HUES6 (cell line): ENCODE measurements around the gene CELSR1.

Source experiments
- H3K27ac ChIP-seq: 2 replicates; pipeline ENCODE4 v1.7.0; 2013; ENCODE audit warnings: low read depth, mild to moderate bottlenecking, low read length, inconsistent platforms
- H3K27me3 ChIP-seq: 2 replicates; pipeline ENCODE4 v1.6.1; 2013; ENCODE audit warnings: low read length; ENCODE audit not compliant: control insufficient read depth, insufficient read depth
- H3K36me3 ChIP-seq: 2 replicates; pipeline ENCODE4 v1.6.1; 2013; ENCODE audit warnings: low read length; ENCODE audit not compliant: control insufficient read depth, insufficient read depth
- H3K4me1 ChIP-seq: 2 replicates; pipeline ENCODE4 v1.6.1; 2013; ENCODE audit warnings: low read length; ENCODE audit not compliant: control insufficient read depth, insufficient read depth
- H3K4me3 ChIP-seq: 2 replicates; pipeline ENCODE4 v1.5.1; 2013; ENCODE audit warnings: low read depth, low read length
- H3K9ac ChIP-seq: one replicate; pipeline ENCODE4 v1.6.1; 2013; ENCODE audit warnings: mild to moderate bottlenecking, low read length
- H3K9me3 ChIP-seq: 2 replicates; pipeline ENCODE4 v1.6.1; 2013; ENCODE audit warnings: low read depth, low read length; ENCODE audit not compliant: control insufficient read depth, insufficient read depth

The CELSR1 gene

DNA sequence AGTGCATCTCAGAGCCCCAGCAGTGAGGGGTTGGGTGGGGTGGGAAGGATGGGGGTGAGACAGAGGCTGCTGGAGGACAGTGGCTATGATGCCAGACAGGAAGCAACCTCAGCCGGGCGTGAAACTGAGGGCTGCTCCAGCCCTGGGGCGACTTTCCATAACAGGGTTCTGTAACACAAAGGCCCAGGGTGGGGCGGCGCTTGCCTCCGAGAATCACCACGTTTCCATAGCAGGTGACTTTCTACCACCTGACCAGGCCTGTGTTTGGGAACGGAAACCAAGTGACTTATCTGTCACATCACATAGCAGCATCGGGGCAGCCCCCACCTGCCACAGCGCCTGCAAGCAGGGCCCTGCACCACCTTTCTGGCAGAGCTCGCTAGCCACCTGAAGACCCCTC lies 116.2 kb downstream of the CELSR1 start:
- Histone ChIP-seq H3K27me3 (no peaks in the 10 kb centered on the region), H3K9ac (no peak overlapping the region), H3K4me3 (no peak overlapping the region), H3K4me1 (no peaks in the 10 kb centered on the region), H3K27ac (no peak overlapping the region), H3K9me3 (peaks cover 5% of the 10 kb centered on the region; the same call in 1 of the 2 replicates), H3K36me3 (no peaks in the 10 kb centered on the region)

DNA sequence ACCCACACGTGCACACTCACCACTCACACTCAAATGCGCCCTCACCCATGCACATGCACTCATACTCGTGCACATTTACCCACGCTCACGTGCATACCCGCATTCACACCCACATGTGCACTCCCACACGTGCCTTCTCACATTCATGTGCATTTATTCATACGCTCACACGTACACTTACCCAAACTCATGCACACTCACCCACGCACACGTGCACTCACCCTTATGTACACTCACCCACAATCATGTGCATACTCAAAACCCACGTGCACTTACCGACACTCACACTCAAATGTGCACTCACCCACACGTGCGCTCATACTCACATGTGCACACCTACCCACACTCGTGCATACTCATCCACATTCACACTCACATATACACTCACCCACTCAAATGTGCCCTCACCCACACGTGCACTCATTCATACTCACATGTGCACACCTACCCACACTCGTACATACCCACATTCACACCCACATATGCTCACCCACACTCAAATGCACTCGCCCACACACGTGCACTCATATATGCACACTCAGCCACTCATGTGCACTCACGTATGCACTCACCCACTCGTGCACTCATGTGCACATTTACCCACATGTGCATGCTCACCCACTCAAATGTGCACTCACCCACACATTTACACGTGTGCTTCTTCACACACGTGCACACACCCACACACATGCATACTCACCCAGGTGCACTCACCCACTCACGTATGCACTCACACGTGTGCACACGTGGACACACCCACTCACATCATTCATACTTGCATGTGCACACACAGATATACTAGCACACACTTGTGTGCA lies 117.5 kb downstream of the CELSR1 start:
- Histone ChIP-seq H3K9me3 (no peaks in the 10 kb centered on the region), H3K27me3 (no peaks in the 10 kb centered on the region), H3K27ac (no peak overlapping the region), H3K36me3 (no peaks in the 10 kb centered on the region), H3K9ac (no peak overlapping the region), H3K4me3 (no peak overlapping the region), H3K4me1 (no peaks in the 10 kb centered on the region)

DNA sequence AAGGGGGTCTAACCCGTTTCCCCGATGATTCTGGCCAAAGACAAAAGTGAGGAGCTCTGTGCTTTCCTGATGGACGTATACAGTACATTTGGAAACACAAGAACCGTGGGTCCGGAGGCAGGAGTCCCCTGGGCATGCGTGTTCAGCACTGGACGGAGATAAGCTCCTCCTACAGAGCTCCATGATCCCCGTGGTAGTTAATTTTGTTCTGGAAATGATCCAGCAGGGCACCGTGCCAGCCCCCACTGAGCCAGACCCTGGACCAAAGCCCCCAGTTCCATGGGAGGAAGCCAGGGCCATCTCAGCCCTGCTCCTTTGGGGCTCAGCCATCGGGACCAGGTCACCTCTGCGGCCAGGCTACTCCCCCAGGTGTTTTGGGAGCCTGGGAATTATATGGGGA lies 118.6 kb downstream of the CELSR1 start:
- Histone ChIP-seq H3K4me1 (peaks cover 3% of the 10 kb centered on the region), H3K4me3 (no peak overlapping the region), H3K27ac (no peak overlapping the region), H3K9me3 (no peaks in the 10 kb centered on the region), H3K9ac (no peak overlapping the region), H3K36me3 (no peaks in the 10 kb centered on the region), H3K27me3 (no peaks in the 10 kb centered on the region)

DNA sequence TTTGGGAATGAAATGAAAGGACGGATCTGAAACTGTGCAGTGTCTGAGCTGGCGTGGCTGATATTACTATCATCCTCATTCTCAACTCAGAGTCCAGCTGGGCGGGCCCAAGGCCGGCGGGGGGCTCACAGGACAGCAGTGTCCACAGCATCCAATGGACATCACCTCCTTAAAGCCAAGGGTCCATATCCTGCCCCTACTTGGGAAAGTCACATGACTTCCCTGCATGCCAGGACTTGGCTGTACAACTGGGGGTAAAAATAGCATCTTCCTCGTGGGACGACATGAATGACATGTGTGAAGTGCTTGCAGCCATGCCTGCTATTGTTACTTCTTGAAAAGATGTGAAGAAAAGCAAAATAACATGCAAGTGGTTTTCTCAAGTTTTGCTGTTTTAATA lies 119.7 kb downstream of the CELSR1 start:
- peaks cover 6% of the 10 kb centered on the region for H3K4me1 ChIP-seq
- no peaks in the 10 kb centered on the region for H3K27me3 ChIP-seq
- H3K9ac ChIP-seq, result no peak overlapping the region
- no peaks in the 10 kb centered on the region for H3K36me3 ChIP-seq
- H3K27ac ChIP-seq, result no peak overlapping the region
- H3K9me3 ChIP-seq, result no peaks in the 10 kb centered on the region
- no peak overlapping the region for H3K4me3 ChIP-seq

DNA sequence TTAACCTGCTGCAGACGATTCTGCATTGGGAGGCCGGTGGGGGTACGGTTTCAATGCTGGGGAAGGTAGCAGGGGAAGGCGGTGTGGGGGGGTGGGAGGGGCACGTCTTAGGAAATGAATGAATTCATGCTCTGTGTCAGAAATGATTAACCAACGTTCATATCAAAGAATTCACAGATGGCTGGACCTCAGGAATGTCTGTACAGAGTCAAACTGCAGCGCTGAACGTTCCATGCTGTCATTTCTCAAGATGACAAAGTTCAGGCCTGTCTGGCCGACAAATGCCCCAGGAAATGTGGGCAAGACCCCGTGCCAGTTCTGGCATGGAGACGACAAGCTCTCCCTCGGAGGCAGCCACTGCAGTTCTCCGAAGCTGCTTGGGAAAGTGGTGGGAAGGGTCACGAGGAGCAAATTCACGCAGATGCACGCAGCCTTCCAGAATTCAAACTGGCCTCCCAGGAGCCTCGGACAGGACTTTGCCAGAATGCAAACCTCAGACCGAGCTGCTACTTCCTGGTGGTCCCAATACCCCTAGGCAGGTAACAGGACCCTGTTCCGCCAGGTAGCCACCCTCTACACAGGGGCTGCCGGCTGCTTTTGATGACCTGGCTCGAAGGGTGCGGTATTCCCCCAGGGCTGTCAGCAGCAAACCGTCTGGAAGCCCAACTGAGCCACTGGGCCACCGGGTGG lies 120.4 kb downstream of the CELSR1 start:
- Histone ChIP-seq H3K9me3 (no peaks in the 10 kb centered on the region), H3K27me3 (no peaks in the 10 kb centered on the region), H3K9ac (no peak overlapping the region), H3K4me3 (no peak overlapping the region), H3K27ac (no peak overlapping the region), H3K36me3 (no peaks in the 10 kb centered on the region), H3K4me1 (peaks cover 6% of the 10 kb centered on the region)

DNA sequence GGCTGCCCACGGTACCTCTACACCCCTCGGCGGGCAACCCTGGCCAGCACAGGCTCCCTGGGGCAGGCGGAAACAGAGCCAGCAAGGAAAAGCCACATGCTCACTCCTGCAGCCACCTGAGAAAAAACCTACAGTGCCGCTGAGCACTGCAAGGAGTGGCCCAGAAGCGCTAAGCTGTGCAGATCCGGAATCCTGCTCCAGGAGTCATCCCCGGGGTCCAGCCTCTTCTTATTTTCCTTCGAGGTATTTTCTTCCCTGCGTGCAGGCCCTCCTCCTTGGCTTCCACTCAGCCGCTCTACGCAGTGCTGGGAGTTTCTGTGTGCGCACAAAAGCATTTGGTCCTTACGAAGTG lies 120.9 kb downstream of the CELSR1 start:
- Histone ChIP-seq H3K9ac (no peak overlapping the region), H3K9me3 (no peaks in the 10 kb centered on the region), H3K4me3 (no peak overlapping the region), H3K36me3 (no peaks in the 10 kb centered on the region), H3K4me1 (peaks cover 6% of the 10 kb centered on the region), H3K27me3 (no peaks in the 10 kb centered on the region), H3K27ac (no peak overlapping the region)

DNA sequence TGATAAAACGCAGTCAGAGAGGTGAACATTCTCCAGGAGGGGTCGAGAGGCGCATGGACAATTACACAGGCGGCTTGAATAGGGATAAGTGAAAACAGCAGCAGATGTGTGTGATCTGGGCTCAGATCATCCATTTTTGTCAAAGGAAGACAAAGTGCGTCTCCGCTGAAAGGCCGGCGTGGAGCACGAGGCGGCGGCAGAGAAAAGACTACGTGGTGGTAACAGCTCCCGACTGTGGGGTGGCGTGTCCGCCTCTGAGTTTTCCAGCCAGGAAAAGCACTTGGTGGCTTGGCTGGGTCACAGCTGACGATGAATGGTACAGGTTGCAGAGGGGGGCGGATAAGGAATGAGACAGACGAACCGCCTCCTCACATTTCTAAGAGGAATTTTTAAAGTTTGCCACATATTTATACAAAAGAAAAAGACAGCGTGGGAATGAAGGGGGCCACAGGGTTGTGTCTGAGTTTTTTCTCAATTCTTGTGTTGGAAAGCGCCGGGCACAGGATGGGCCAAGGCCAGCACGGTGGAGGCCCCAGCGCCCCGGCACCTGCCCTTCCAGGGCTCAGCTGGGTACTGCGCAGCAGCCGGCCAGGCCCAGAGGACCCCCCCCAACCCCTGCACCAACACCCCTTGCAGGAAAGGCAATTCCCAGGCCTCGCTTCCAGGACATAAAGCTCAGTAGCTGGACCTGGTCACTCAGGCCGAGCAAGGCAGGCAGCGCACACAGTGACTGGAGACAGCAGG lies 121.5 kb downstream of the CELSR1 start:
- no peaks in the 10 kb centered on the region for H3K27me3 ChIP-seq
- H3K9ac ChIP-seq, result no peak overlapping the region
- no peak overlapping the region for H3K27ac ChIP-seq
- H3K36me3 ChIP-seq, result no peaks in the 10 kb centered on the region
- no peaks in the 10 kb centered on the region for H3K9me3 ChIP-seq
- H3K4me3 ChIP-seq, result no peak overlapping the region
- H3K4me1 ChIP-seq, result peaks cover 6% of the 10 kb centered on the region

DNA sequence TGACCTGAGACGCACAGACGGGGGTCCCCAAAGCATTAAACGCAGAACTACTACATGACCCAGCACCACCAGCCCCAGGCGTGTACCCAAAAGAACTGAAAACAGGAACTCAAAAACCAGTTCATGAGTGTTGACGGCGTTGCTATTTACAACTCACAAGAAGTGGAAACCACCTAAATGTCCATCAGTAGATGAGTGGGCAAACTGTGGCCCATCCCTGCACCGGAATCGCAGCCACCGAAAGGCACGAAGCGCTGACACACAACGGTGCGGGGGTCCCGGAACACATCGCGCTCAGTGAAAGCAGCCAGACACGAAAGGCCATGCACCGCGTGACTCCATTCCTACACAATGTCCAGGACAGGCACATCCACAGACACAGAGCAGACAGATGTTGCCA lies 122.7 kb downstream of the CELSR1 start:
- Histone ChIP-seq H3K9ac (no peak overlapping the region), H3K4me1 (peaks cover 6% of the 10 kb centered on the region), H3K27me3 (no peaks in the 10 kb centered on the region), H3K27ac (no peak overlapping the region), H3K9me3 (no peaks in the 10 kb centered on the region), H3K4me3 (no peak overlapping the region), H3K36me3 (peaks cover 6% of the 10 kb centered on the region; the same call in 1 of the 2 replicates)

DNA sequence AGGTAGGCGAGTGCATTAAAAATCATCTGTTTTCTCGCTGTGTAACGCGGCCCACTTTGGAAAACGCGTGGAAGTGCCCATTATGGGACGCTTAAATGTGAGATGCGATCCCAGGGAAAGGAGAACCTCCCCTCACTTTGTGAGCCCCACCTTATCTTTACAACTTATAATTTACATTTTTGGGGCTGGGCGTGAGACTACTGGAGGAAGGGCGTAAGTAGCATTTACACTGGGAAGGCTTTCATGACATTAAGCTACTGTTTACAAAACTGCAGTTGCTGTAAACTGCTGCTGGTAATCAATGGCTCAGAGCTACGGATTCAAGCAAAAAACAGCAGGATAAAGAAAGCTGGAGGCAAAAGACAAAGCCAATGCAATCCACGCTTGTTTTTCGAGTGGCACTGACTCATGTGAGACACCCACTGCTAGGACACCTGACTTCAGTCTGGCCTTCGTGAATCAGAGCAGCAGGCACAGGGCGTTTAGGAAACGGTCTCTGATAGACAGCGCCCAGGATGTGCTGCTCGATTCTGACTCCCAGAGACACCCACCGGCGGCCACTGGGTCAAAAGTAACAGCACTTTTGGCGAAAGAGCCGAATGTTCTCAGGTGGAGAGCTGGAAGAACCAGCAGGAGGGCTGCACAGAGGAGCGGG lies 123.6 kb downstream of the CELSR1 start:
- Histone ChIP-seq H3K4me3 (no peak overlapping the region), H3K36me3 (peaks cover 6% of the 10 kb centered on the region; the same call in 1 of the 2 replicates)

DNA sequence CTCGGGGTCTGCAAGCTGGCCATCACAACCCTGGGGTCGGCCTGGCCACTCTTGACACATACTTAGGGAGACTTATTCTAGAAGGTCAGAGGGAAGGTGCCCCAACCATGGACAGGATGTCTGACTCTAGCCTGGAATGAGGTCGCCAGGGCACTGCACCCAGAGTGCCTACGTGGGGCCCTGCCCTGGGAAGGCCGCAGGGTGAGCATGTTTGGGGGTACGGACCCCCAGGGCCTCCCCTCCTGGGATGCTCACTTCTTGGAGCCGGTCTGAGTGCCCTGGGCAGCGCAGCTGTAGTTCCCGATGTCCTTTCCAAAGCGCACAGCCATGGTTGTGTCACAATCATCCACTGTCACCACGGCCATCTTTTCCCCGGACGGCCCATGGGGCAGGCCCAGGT lies 126.1 kb downstream of the CELSR1 start:
- no peaks in the 10 kb centered on the region for H3K9me3 ChIP-seq
- no peaks in the 10 kb centered on the region for H3K27me3 ChIP-seq
- H3K4me3 ChIP-seq, result no peak overlapping the region
- no peak overlapping the region for H3K27ac ChIP-seq
- peaks cover 12% of the 10 kb centered on the region for H3K4me1 ChIP-seq
- H3K36me3 ChIP-seq, result peaks cover 6% of the 10 kb centered on the region; the same call in 1 of the 2 replicates
- H3K9ac ChIP-seq, result no peak overlapping the region

More for the DNA sequence above, 123.6 kb downstream of the CELSR1 start:
- Histone ChIP-seq H3K27me3 (no peaks in the 10 kb centered on the region), H3K9me3 (no peaks in the 10 kb centered on the region), H3K4me1 (peaks cover 11% of the 10 kb centered on the region), H3K27ac (no peak overlapping the region), H3K9ac (no peak overlapping the region)
